B cell (primary cell): ENCODE data around the gene PPP4R4. TPM values are rescaled to one million over a fixed set of nuclear protein-coding genes. Genes with fewer than 3 reads are reported as not detected.

Experiments used
- ATAC-seq: fragments of 200-7000 bp; cut with Tn5 transposase; one replicate; pipeline ENCODE4 v1.10.0; 2021; ENCODE audit warnings: low read depth, mild to moderate bottlenecking, moderate number of reproducible peaks, moderate library complexity
- CTCF ChIA-PET: fragments of 350-600 bp; sonication (Branson Sonifier 250); formaldehyde crosslinking; loops from one replicate; lab custom pipeline; 2021; ENCODE audit warnings: antibody characterized with exemption, inconsistent platforms; lab: Charles Lee
- POLR2A ChIA-PET: fragments of 350-600 bp; sonication (Branson Sonifier 250); formaldehyde crosslinking; loops from one replicate; lab custom pipeline; 2021; ENCODE audit warnings: antibody characterized with exemption; lab: Charles Lee
- DNase-seq: peaks from one replicate; pipeline ENCODE4 v3.0.0; 2013
- H2AFZ ChIP-seq: 2 replicates; pipeline ENCODE4 v1.6.1; 2012; ENCODE audit warnings: mild to moderate bottlenecking, low read depth, low read length; ENCODE audit not compliant: insufficient read depth, poor library complexity, severe bottlenecking
- H3K27ac ChIP-seq, 2 donors: 1 replicate in 1 of 2; 2 replicates in 1 of 2; pipeline ENCODE4 v1.5.1; 2012 to 2013; ENCODE audit warnings: low read length in 2 of 2, mild to moderate bottlenecking in 2 of 2, moderate library complexity in 1 of 2
- H3K27me3 ChIP-seq, 4 experiments: fragments of 200-600 bp in 1 of 4; sonication (generic) in 1 of 4; replicated peaks in 1 of 4; 1 replicate in 2 of 4; 2 replicates in 2 of 4; pipeline versions ENCODE4 v1.6.1 to v1.7.0; 2013 to 2016; ENCODE audit warnings: low read length in 3 of 4, mild to moderate bottlenecking in 2 of 4, mixed read lengths in 1 of 4, moderate library complexity in 1 of 4; ENCODE audit not compliant: insufficient read depth in 4 of 4, control insufficient read depth in 3 of 4; ENCODE audit errors: control extremely low read depth in 1 of 4
- H3K36me3 ChIP-seq, 2 experiments: replicated peaks in 1 of 2; 1 replicate in 1 of 2; 2 replicates in 1 of 2; pipeline versions ENCODE4 v1.6.1 to v1.7.1; 2013; ENCODE audit warnings: low read length in 1 of 2; ENCODE audit not compliant: insufficient read depth in 2 of 2, control insufficient read depth in 1 of 2; ENCODE audit errors: control extremely low read depth in 1 of 2, extremely low read depth in 1 of 2
- H3K4me1 ChIP-seq, 2 donors: fragments of 200-600 bp in 1 of 2; sonication (generic) in 1 of 2; 1 replicate in 1 of 2; 2 replicates in 1 of 2; pipeline versions ENCODE4 v1.5.1 to v1.6.1; 2013 to 2017; ENCODE audit warnings: low read length in 2 of 2; ENCODE audit not compliant: control insufficient read depth in 2 of 2, insufficient read depth in 2 of 2
- H3K4me2 ChIP-seq: replicated peaks from 2 replicates; pipeline ENCODE3; 2012; ENCODE audit warnings: mild to moderate bottlenecking, low read depth, low read length; ENCODE audit not compliant: poor library complexity, severe bottlenecking
- H3K4me3 ChIP-seq, 5 experiments: fragments of 200-600 bp in 1 of 5; sonication (generic) in 1 of 5; 1 replicate in 3 of 5; 2 replicates in 2 of 5; pipeline versions ENCODE4 v1.5.1 to v1.7.0; 2011 to 2016; ENCODE audit warnings: low read length in 4 of 5, mild to moderate bottlenecking in 4 of 5, low read depth in 2 of 5, control low read depth in 1 of 5, moderate library complexity in 1 of 5; ENCODE audit not compliant: insufficient read depth in 1 of 5; ENCODE audit errors: control extremely low read depth in 1 of 5, extremely low read depth in 1 of 5
- H3K79me2 ChIP-seq: fragments of 200-600 bp; sonication (generic); one replicate; pipeline ENCODE4 v1.6.0; 2016; ENCODE audit warnings: low read length; ENCODE audit not compliant: control insufficient read depth, insufficient read depth
- H3K9ac ChIP-seq: fragments of 200-600 bp; sonication (generic); 2 replicates; pipeline ENCODE4 v1.6.1; 2017; ENCODE audit warnings: mild to moderate bottlenecking, low read length, moderate library complexity
- H3K9me3 ChIP-seq, 3 donors: one replicate each; pipeline versions ENCODE4 v1.6.1 to v1.7.1; 2013; ENCODE audit warnings: low read length in 2 of 3; ENCODE audit not compliant: control insufficient read depth in 2 of 3, insufficient read depth in 1 of 3; ENCODE audit errors: control extremely low read depth in 1 of 3
- H4K20me1 ChIP-seq: 2 replicates; pipeline ENCODE4 v1.6.0; 2012; ENCODE audit warnings: mild to moderate bottlenecking, low read length; ENCODE audit not compliant: insufficient read depth, control insufficient read depth, poor library complexity, severe bottlenecking
- H3K27ac Mint-ChIP-seq: one replicate; pipeline ENCODE4 v1.8.0; 2021; ENCODE audit warnings: mixed read lengths
- H3K27me3 Mint-ChIP-seq: one replicate; pipeline ENCODE4 v1.8.0; 2021; ENCODE audit warnings: mixed read lengths
- H3K4me1 Mint-ChIP-seq: one replicate; pipeline ENCODE4 v1.8.0; 2021; ENCODE audit warnings: mixed read lengths
- H3K4me3 Mint-ChIP-seq: one replicate; pipeline ENCODE4 v1.8.0; 2021; ENCODE audit warnings: mixed read lengths
- H3K9me3 Mint-ChIP-seq: one replicate; pipeline ENCODE4 v1.8.0; 2022; ENCODE audit warnings: mixed read lengths; ENCODE audit not compliant: insufficient read depth
- EZH2 ChIP-seq: IDR thresholded peaks from 2 replicates; pipeline ENCODE4 v1.6.1; 2012; ENCODE audit warnings: borderline replicate concordance, low read depth, mild to moderate bottlenecking, moderate library complexity, low read length; ENCODE audit not compliant: insufficient read depth, poor library complexity, severe bottlenecking
- WGBS: methylation state at CpG from one replicate; pipeline ENCODE4 v1.1.5; 2013; ENCODE audit warnings: missing lambda C conversion rate; ENCODE audit not compliant: insufficient coverage; 5-methylcytosine and 5-hydroxymethylcytosine counted together
- intact Hi-C: fragments of 100-400 bp; cut with micrococcal nuclease; formaldehyde crosslinking; loops from one replicate; pipeline ENCODE4 v1.10.0; 2022
- polyA plus RNA-seq: library from polyadenylated mRNA; depleted of rRNA; stranded (reverse); fragments of >200 nt; gene quantifications from 2 replicates; pipeline ENCODE4 v1.2.3, GENCODE V29; 2012
- total RNA-seq, 2 donors: library from RNA; stranded (reverse); fragments of 120-200 nt in 1 of 2; gene quantifications; 1 replicate in 1 of 2; 2 replicates in 1 of 2; pipeline versions ENCODE4 v1.2.3 to v1.2.4, GENCODE V29; 2013 to 2022
- TF ChIP-seq, protein P1 (sequence below): fragments of 200-600 bp; IDR thresholded peaks from one replicate; pipeline ENCODE4 v1.8.0; 2022; ENCODE audit warnings: antibody characterized with exemption, mild to moderate bottlenecking

The PPP4R4 gene
- total and polyA plus RNA-seq, 2 donors (not counting 1 experiment from before 2014, with no cell fraction given): not detected

DNA sequence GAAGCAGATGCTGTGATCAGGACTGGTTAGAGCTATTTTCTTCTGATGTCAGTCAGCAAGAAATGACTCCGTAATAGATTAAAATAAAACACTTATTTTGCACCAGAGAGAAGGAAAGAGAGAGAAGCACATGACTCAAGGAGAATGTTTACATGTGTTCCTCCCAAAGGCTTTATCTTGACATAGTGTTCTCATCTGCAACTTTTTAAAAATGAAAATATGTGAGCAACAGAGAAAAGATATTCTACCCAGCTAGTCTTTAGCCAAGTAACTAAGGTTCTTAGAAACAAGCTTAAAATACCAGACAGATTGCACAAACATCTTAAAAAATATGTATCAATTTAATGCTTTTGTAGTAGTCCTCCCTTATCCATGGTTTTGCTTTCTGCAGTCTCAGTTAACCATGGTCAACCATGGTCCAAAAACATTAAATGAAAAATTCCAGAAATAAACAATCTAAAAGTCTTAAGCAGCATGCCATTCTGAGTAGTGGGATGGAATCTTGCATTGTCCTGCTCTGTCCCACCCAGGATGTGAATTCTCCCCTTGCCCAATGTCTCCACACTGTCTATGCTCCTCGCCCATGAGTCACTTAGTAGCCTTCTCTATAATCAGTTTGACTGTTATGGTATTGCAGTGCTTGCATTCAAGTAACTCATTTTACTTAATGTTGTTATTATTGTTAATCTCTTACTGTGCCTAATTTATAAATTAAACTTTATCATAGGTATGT lies 109.0 kb downstream of the PPP4R4 start:
- no peak overlapping the region for H3K4me3 Mint-ChIP-seq
- Histone ChIP-seq H3K27me3 (no peaks in the 10 kb centered on the region), H3K4me3 (no peak overlapping the region), H3K4me1 (no peaks in the 10 kb centered on the region), H3K27ac (no peak overlapping the region), H3K79me2 (no peaks in the 10 kb centered on the region), H3K9ac (no peak overlapping the region), H3K4me2 (no peak overlapping the region), H3K36me3 (no peaks in the 10 kb centered on the region), H4K20me1 (no peaks in the 10 kb centered on the region), H3K9me3 (peaks cover 0 to under 1% (median 0%) of the 10 kb centered on the region in 3 donors), H2AFZ (no peak overlapping the region)
- CTCF ChIA-PET: no interaction called here
- intact Hi-C loops: no loop called here
- H3K4me1 Mint-ChIP-seq: no peaks in the 10 kb centered on the region
- TF ChIP-seq, protein P1, sequence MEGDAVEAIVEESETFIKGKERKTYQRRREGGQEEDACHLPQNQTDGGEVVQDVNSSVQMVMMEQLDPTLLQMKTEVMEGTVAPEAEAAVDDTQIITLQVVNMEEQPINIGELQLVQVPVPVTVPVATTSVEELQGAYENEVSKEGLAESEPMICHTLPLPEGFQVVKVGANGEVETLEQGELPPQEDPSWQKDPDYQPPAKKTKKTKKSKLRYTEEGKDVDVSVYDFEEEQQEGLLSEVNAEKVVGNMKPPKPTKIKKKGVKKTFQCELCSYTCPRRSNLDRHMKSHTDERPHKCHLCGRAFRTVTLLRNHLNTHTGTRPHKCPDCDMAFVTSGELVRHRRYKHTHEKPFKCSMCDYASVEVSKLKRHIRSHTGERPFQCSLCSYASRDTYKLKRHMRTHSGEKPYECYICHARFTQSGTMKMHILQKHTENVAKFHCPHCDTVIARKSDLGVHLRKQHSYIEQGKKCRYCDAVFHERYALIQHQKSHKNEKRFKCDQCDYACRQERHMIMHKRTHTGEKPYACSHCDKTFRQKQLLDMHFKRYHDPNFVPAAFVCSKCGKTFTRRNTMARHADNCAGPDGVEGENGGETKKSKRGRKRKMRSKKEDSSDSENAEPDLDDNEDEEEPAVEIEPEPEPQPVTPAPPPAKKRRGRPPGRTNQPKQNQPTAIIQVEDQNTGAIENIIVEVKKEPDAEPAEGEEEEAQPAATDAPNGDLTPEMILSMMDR: no peak
- TF ChIP-seq EZH2: no peak
- no CpG with 5 or more reads among the region's 2 CpGs for WGBS
- H3K27me3 Mint-ChIP-seq: peaks cover 16% of the 10 kb centered on the region
- no peak for DNase-seq
- ATAC-seq: no peak
- no peak overlapping the region for H3K27ac Mint-ChIP-seq
- peaks cover 2% of the 10 kb centered on the region for H3K9me3 Mint-ChIP-seq
- POLR2A ChIA-PET: no interaction called here

DNA sequence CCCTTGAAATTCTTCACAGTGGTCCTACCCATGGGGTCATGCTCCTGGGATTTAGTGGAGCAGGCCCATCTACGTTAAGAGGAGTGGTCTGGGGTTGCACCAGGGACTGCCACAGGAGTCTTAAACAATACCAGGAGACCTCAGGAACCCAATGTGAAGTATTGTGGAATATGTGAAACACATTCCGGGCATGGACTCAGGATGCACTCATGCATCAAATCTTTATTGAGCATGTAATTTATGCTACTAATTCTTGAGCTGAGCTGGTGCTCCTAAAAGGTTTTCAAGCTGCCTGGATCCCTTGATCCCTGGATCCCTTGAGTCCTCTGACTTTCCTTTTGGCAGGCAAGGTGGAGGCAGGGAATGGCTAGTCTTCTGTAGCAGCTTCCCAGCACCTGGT lies 110.1 kb downstream of the PPP4R4 start:
- peaks cover 0 to 6% (median 0%) of the 10 kb centered on the region in 3 donors for H3K9me3 ChIP-seq
- H3K27ac ChIP-seq: no peak overlapping the region
- peaks cover 2% of the 10 kb centered on the region for H3K9me3 Mint-ChIP-seq
- H3K4me3 Mint-ChIP-seq: no peak overlapping the region
- H3K4me1 Mint-ChIP-seq: no peaks in the 10 kb centered on the region
- intact Hi-C loops: no loop called here
- H3K4me2 ChIP-seq: no peak overlapping the region
- no peak for DNase-seq
- H3K36me3 ChIP-seq: no peaks in the 10 kb centered on the region
- no peaks in the 10 kb centered on the region for H3K79me2 ChIP-seq
- 90% methylated on average over 1 of the region's 2 CpGs for WGBS
- no peak overlapping the region for H3K4me3 ChIP-seq
- no peaks in the 10 kb centered on the region for H4K20me1 ChIP-seq
- no peaks in the 10 kb centered on the region for H3K4me1 ChIP-seq
- ATAC-seq: no peak
- H2AFZ ChIP-seq: no peak overlapping the region
- CTCF ChIA-PET: no interaction called here
- POLR2A ChIA-PET: no interaction called here
- no peak for TF ChIP-seq EZH2
- TF ChIP-seq, protein P1: no peak
- H3K9ac ChIP-seq: no peak overlapping the region
- H3K27me3 Mint-ChIP-seq: peaks cover 16% of the 10 kb centered on the region
- no peak overlapping the region for H3K27ac Mint-ChIP-seq
- H3K27me3 ChIP-seq: no peaks in the 10 kb centered on the region
